Gastroesophageal sphincter (tissue), 3 donors: ENCODE measurements around the gene AKR7A2.

Experiments used
- POLR2A ChIP-seq, 2 donors: fragments of 450-650 bp; IDR thresholded peaks; one replicate each; pipeline ENCODE4 v1.6.1; 2017; ENCODE audit warnings: antibody characterized with exemption in 2 of 2, mild to moderate bottlenecking in 2 of 2, moderate library complexity in 1 of 2
- POLR2AphosphoS5 ChIP-seq: sonication (generic); formaldehyde crosslinking; IDR thresholded peaks from one replicate; pipeline ENCODE4 v1.6.1; 2017; ENCODE audit warnings: antibody characterized with exemption
- TF ChIP-seq, protein P1 (sequence below), 4 experiments: fragments of 200-600 bp in 2 of 4; fragments of 450-650 bp in 2 of 4; sonication (generic) in 1 of 4; IDR thresholded peaks; one replicate each; pipeline ENCODE4 v1.5.1; 2017 to 2019; ENCODE audit warnings: antibody characterized with exemption in 4 of 4, mild to moderate bottlenecking in 2 of 4, moderate library complexity in 2 of 4

DNA sequence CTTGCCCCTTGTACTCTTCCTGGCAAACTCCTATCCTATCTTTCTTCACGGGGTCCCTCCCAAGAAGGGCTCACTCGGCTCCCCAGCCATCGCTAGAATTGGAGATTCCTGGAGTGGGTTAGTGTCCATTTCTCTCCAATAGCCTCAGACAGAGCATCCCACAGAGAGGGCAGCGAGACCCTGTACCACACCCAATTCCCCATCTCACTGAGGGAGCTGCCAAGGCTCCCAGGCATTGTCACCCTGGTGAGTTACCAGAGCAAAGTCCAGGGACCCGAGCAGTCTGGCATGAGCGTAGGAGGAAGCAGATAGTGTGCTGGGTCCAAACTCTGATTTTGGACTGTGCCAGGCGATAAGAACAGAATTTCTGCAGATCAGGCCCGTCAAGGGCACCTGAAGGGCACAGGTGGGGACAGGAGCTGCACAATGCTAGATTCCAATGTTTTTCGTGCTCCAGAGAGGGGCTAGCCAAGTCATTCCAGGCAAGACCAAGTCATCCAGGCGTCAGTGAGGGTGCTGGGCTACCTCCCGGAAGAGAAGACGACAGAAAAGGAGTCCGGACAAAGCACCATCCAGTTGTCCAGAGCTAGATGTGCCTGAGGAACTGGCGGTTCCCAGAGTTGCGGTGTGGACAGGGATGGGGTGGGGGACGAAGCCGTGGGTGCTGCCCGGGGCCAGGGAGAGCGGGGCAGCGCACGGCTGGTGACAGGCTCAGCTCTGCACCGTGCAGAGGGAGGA is 38.7 kb downstream of the AKR7A2 start:
- TF ChIP-seq, protein P1, sequence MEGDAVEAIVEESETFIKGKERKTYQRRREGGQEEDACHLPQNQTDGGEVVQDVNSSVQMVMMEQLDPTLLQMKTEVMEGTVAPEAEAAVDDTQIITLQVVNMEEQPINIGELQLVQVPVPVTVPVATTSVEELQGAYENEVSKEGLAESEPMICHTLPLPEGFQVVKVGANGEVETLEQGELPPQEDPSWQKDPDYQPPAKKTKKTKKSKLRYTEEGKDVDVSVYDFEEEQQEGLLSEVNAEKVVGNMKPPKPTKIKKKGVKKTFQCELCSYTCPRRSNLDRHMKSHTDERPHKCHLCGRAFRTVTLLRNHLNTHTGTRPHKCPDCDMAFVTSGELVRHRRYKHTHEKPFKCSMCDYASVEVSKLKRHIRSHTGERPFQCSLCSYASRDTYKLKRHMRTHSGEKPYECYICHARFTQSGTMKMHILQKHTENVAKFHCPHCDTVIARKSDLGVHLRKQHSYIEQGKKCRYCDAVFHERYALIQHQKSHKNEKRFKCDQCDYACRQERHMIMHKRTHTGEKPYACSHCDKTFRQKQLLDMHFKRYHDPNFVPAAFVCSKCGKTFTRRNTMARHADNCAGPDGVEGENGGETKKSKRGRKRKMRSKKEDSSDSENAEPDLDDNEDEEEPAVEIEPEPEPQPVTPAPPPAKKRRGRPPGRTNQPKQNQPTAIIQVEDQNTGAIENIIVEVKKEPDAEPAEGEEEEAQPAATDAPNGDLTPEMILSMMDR (IDR thresholded peaks at IDR 0.05) = no peak
- TF ChIP-seq POLR2A (IDR thresholded peaks at IDR 0.05) (no peak), POLR2AphosphoS5 (no peak)
